IPS-15b (cell line): ENCODE results near the gene AUTS2.

Experiments
- H3K27me3 ChIP-seq: one replicate; pipeline ENCODE4 v1.6.1; 2013; ENCODE audit warnings: low read length; ENCODE audit not compliant: control insufficient read depth, insufficient read depth
- H3K36me3 ChIP-seq: one replicate; pipeline ENCODE4 v1.6.1; 2013; ENCODE audit warnings: low read length; ENCODE audit not compliant: control insufficient read depth, insufficient read depth
- H3K4me1 ChIP-seq: one replicate; pipeline ENCODE4 v1.6.1; 2013; ENCODE audit warnings: mild to moderate bottlenecking, low read length; ENCODE audit not compliant: control insufficient read depth, insufficient read depth
- H3K4me3 ChIP-seq: one replicate; pipeline ENCODE4 v1.5.1; 2013; ENCODE audit warnings: low read depth, low read length
- H3K9ac ChIP-seq: one replicate; pipeline ENCODE4 v1.6.1; 2013; ENCODE audit warnings: low read depth, mild to moderate bottlenecking, low read length
- H3K9me3 ChIP-seq: one replicate; pipeline ENCODE4 v1.6.1; 2013; ENCODE audit warnings: mild to moderate bottlenecking, low read length; ENCODE audit not compliant: control insufficient read depth, insufficient read depth

AUTS2 gene

DNA sequence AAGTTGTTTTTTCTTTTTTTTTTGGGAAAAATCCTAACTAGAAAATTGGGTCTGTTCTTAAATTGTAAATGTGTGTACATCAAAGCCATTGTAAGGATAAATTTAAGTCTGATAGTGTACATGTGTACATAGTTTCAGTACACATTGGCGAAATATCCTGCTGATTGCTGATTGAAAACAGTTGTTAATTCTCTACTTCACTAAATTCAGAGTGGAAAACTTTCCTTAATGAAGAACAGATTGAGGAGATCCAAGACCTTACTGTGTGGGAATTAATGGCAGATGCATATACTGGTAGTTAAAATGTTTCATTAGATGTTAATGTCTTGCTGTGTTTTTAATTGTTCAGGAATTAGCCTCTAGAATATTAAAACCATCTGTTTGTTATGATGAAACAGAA lies 506.0 kb downstream of the AUTS2 start:
- no peaks in the 10 kb centered on the region for H3K27me3 ChIP-seq
- no peaks in the 10 kb centered on the region for H3K9me3 ChIP-seq
- no peak overlapping the region for H3K4me3 ChIP-seq

DNA sequence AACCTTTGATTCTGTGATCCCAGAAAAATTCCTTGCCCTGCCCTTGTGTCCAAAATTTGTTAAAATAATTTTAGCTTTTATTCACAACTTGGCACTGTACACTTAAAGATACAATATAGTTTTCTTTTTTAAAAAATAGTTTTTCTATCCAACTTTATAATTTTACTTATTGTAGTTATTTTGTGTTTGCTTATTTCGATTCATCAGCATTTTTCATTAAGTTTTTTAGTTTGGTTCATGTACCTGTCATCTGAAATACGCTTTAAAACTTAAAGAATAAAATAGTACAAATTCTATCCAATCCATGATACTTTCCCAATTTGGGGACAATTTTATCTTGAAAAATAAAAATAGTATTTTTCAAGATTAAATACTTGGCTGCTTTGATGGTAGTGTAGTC lies 514.8 kb downstream of the AUTS2 start:
- Histone ChIP-seq H3K4me3 (no peak overlapping the region), H3K9me3 (no peaks in the 10 kb centered on the region)

More for the DNA sequence above, 506.0 kb downstream of the AUTS2 start:
- H3K4me1 ChIP-seq, result no peaks in the 10 kb centered on the region
- no peaks in the 10 kb centered on the region for H3K36me3 ChIP-seq
- no peak overlapping the region for H3K9ac ChIP-seq

GRCh38 chr7:70113536-70113935 lies 515.3 kb downstream of the AUTS2 start:
- Histone ChIP-seq H3K9me3 (no peaks in the 10 kb centered on the region), H3K4me3 (no peak overlapping the region), H3K27me3 (no peaks in the 10 kb centered on the region), H3K9ac (no peak overlapping the region), H3K36me3 (no peaks in the 10 kb centered on the region), H3K4me1 (peaks cover 17% of the 10 kb centered on the region)

More for the DNA sequence above, 514.8 kb downstream of the AUTS2 start:
- Histone ChIP-seq H3K36me3 (no peaks in the 10 kb centered on the region), H3K4me1 (peaks cover 17% of the 10 kb centered on the region), H3K9ac (no peak overlapping the region), H3K27me3 (no peaks in the 10 kb centered on the region)

DNA sequence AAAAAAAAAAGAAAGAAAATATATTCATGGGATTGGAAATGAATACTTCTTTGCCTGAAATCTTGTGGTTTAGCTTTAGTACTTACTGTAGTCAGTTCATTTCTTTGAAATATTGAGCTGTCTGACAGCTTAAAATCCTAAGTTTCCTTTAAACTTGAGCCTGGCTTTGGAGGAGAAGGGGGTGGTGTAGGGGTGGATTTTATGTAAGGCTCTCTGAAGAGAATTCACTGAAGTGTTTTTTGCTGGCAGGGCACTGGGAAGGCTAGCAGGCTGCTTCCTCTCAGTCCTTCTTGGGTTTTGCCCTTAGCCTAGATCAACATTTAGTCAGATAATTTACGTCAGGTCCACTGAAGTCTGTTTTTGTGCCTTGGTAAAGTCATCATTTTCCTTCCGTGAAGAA lies 516.5 kb downstream of the AUTS2 start:
- no peaks in the 10 kb centered on the region for H3K36me3 ChIP-seq
- H3K4me3 ChIP-seq, result no peak overlapping the region
- H3K4me1 ChIP-seq, result peaks cover 17% of the 10 kb centered on the region
- H3K9me3 ChIP-seq, result no peaks in the 10 kb centered on the region
- H3K9ac ChIP-seq, result no peak overlapping the region
- H3K27me3 ChIP-seq, result no peaks in the 10 kb centered on the region

DNA sequence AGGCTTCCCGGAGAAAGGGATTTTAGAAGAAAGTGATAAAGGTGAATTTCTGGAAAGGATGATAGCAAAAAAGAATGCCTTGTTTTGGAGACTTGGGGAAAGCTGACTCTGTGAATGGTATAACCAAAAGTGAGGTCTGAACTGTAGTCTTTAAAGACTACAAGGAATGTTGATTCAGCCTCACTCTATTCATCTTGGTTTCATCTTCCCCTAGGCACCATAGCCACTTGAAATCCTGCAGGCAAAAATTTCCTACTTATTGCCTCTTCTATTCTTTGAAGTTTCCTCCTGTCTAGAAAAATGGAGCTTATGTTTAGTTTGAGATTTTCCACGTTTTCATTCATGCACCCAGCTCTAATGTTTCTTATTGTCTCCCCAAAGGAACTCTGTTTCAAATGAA lies 518.0 kb downstream of the AUTS2 start:
- Histone ChIP-seq H3K36me3 (no peaks in the 10 kb centered on the region), H3K27me3 (no peaks in the 10 kb centered on the region), H3K9me3 (no peaks in the 10 kb centered on the region), H3K4me3 (peak overlapping the region; percentile 18), H3K4me1 (peaks cover 17% of the 10 kb centered on the region), H3K9ac (no peak overlapping the region)

DNA sequence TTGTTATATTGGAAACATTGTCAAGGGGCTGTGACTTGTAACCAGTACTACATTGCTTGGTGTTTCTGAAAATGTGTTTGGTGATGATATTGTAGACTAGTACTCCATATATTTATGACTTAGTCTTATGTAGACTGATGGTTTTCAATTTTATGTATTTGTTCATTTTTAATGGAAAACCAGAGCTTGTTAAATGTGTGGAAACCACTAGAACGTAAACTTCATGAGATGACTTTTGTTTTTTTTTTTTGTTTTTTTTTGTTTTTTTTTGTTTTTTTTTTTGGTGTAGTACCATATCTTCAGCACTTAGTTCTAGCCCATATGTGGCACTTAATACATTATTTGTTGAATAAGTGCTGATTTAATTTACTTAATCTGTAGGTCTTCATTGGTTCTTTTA lies 518.6 kb downstream of the AUTS2 start:
- Histone ChIP-seq H3K27me3 (no peaks in the 10 kb centered on the region), H3K4me1 (peaks cover 17% of the 10 kb centered on the region), H3K36me3 (no peaks in the 10 kb centered on the region), H3K9me3 (no peaks in the 10 kb centered on the region), H3K9ac (no peak overlapping the region), H3K4me3 (no peak overlapping the region)

DNA sequence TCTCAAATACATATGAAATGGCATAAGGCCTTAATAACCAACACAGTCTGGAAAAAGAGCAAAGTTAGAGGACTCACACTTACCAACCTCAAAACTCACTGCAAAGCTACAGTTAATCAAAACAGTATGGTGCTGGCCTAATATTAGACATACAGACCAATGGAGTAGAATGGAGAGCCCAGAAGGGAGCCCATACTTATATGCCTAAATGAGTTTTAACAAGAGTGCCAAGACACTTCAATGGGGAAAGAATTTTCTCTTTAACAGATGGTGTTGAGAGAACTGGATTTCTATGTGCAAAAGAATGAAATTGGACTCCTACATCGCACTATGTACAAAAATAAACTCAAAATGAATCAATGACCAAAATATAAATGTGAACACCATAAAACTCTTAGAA lies 522.6 kb downstream of the AUTS2 start:
- H3K36me3 ChIP-seq, result no peaks in the 10 kb centered on the region
- H3K4me1 ChIP-seq, result peaks cover 14% of the 10 kb centered on the region
- H3K9ac ChIP-seq, result no peak overlapping the region
- H3K27me3 ChIP-seq, result no peaks in the 10 kb centered on the region
- H3K4me3 ChIP-seq, result no peak overlapping the region
- H3K9me3 ChIP-seq, result no peaks in the 10 kb centered on the region

- H3K9ac ChIP-seq, result no peak overlapping the region
- H3K4me3 ChIP-seq, result no peak overlapping the region
- H3K36me3 ChIP-seq, result no peaks in the 10 kb centered on the region
- H3K4me1 ChIP-seq, result no peaks in the 10 kb centered on the region
- H3K27me3 ChIP-seq, result no peaks in the 10 kb centered on the region
- H3K9me3 ChIP-seq, result no peaks in the 10 kb centered on the region
Measured at GRCh38 chr7:70131817-70132216, 533.5 kb downstream of the AUTS2 start.

DNA sequence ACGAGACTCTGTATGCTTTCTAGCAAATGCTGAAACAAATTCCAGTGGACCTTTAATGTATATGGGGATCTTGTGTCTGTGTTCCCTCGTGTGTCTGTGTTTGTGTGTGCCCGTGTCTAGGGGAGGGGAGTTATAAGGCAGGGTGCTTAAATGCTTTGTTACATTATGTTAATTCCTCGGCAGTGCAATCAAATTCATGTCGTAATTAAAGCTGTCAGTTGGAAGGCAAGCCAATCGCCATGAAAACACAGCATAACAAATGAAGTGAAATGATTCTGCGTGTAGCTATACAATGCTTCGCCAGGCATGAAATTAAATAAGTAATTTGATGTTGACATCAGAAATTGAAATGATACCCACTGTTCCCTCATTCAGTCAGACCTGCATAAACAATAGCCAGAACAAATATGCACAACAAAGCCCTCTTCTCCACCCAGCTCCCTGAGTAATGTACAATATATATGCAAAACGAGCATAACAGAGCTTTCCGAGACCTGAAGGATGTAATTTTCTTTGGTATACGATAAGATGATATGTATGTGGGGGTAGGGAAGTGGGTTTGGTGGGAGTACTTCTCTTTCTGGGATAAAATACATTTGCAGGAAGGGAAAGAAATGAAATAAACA lies 534.1 kb downstream of the AUTS2 start:
- Histone ChIP-seq H3K9me3 (no peaks in the 10 kb centered on the region), H3K4me3 (no peak overlapping the region), H3K9ac (no peak overlapping the region), H3K4me1 (no peaks in the 10 kb centered on the region), H3K27me3 (no peaks in the 10 kb centered on the region), H3K36me3 (no peaks in the 10 kb centered on the region)

- Histone ChIP-seq H3K27me3 (no peaks in the 10 kb centered on the region), H3K4me1 (no peaks in the 10 kb centered on the region)
Measured at GRCh38 chr7:70132852-70133690, 534.8 kb downstream of the AUTS2 start.

DNA sequence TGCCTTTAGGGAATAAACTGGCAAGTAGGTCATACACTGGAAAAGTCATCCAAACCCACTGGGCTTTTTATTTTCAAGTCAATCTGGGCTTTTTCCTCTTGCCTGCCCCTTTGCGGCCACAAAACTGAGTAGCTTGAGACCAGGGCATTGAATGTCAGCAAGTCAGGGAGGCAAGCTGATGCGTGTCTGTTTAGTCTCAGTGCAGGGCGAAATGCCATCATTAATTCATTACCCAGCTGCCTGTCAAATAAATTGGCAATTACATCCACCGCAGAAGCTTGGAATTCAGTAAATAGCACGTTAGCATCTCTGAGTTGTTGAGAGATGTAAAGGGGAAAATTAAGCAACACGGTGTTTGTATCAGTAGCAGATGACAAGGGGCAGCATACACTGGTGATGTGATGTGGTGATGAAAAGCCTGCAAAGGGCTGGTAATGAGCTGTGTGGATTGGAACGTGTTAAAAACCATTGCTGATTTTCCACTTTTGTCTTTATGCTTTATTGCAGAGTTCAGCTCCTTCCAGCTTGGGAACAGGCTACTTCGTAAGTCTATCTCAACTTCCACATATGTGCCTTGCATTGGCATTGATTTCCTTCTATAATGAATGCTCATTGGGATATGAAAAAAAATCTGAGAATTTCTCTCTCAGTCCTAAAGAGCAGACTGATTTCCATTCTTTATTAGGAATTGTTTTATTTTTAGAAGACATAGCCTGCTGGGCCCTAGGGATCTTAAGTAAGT lies 535.9 kb downstream of the AUTS2 start:
- Histone ChIP-seq H3K9me3 (no peaks in the 10 kb centered on the region), H3K36me3 (no peaks in the 10 kb centered on the region), H3K4me1 (no peaks in the 10 kb centered on the region), H3K4me3 (no peak overlapping the region), H3K9ac (no peak overlapping the region), H3K27me3 (no peaks in the 10 kb centered on the region)

More at GRCh38 chr7:70132852-70133690, 534.8 kb downstream of the AUTS2 start:
- Histone ChIP-seq H3K36me3 (no peaks in the 10 kb centered on the region), H3K9me3 (no peaks in the 10 kb centered on the region), H3K9ac (no peak overlapping the region), H3K4me3 (no peak overlapping the region)
